AG08396 (cell line): ENCODE data around the gene ARL5A.
A peak's percentile ranks its signal among the peaks of the same experiment; 100 is the strongest.
"Not testable (repeated sequence)": the region's sequence is repeated elsewhere in the genome, so short reads cannot be mapped to it uniquely, and the experiment has no call there.

Experiments
- DNase-seq: peaks from one replicate; pipeline ENCODE4 v3.0.0; 2012; ENCODE audit warnings: low spot score, mixed read lengths

ARL5A gene

GRCh38 chr2:151795646-151796240, 32.5 kb downstream of the ARL5A start:
- DNase-seq, result no peak

- not testable (repeated sequence) for DNase-seq
Observed at GRCh38 chr2:151794422-151794821, 33.8 kb downstream of the ARL5A start.

GRCh38 chr2:151793123-151793522, 35.1 kb downstream of the ARL5A start:
- no peak for DNase-seq

GRCh38 chr2:151792589-151792988, 35.6 kb downstream of the ARL5A start:
- no peak for DNase-seq

- DNase-seq, result no peak
Observed at GRCh38 chr2:151791545-151791944, 36.7 kb downstream of the ARL5A start.

- DNase-seq, result no peak
Observed at GRCh38 chr2:151790689-151791088, 37.5 kb downstream of the ARL5A start.

- no peak for DNase-seq
Observed at GRCh38 chr2:151789055-151789834, 39.0 kb downstream of the ARL5A start.

- no peak for DNase-seq
Observed at GRCh38 chr2:151786483-151786882, 41.7 kb downstream of the ARL5A start.

GRCh38 chr2:151786077-151786476, 42.1 kb downstream of the ARL5A start:
- DNase-seq, result no peak

- DNase-seq, result no peak
Observed at GRCh38 chr2:151783133-151783520, 45.1 kb downstream of the ARL5A start.

- no peak for DNase-seq
Observed at GRCh38 chr2:151782378-151783132, 45.7 kb downstream of the ARL5A start.

- no peak for DNase-seq
Observed at GRCh38 chr2:151781642-151782041, 46.6 kb downstream of the ARL5A start.

GRCh38 chr2:151780938-151781337, 47.3 kb downstream of the ARL5A start:
- DNase-seq, result no peak

- DNase-seq, result no peak
Observed at GRCh38 chr2:151777935-151778334, 50.3 kb downstream of the ARL5A start.

GRCh38 chr2:151777487-151777886, 50.7 kb downstream of the ARL5A start:
- no peak for DNase-seq

GRCh38 chr2:151776367-151776766, 51.9 kb downstream of the ARL5A start:
- DNase-seq, result no peak

GRCh38 chr2:151775057-151775740, 53.0 kb downstream of the ARL5A start:
- no peak for DNase-seq

- DNase-seq, result peak; percentile 30
Observed at GRCh38 chr2:151774506-151774905, 53.7 kb downstream of the ARL5A start.

- DNase-seq, result peak; percentile 87
Observed at GRCh38 chr2:151771599-151772358, 56.4 kb downstream of the ARL5A start.

GRCh38 chr2:151770995-151771394, 57.2 kb downstream of the ARL5A start:
- no peak for DNase-seq

GRCh38 chr2:151769606-151770005, 58.6 kb downstream of the ARL5A start:
- DNase-seq, result no peak

- DNase-seq, result no peak
Observed at GRCh38 chr2:151767536-151767935, 60.7 kb downstream of the ARL5A start.
